ENCODE data around the gene USP17L27. TPM values are rescaled to one million over a fixed set of nuclear protein-coding genes. Genes with fewer than 3 reads are reported as not detected.
"Not testable (repeated sequence)": the region's sequence is repeated elsewhere in the genome, so short reads cannot be mapped to it uniquely, and the experiment has no call there.

Gene USP17L27
- total and polyA plus RNA-seq, 4 donors = not detected

- no peak for TF ChIP-seq REST (IDR thresholded peaks at IDR 0.05)
- TF ChIP-seq EGR1 (IDR thresholded peaks at IDR 0.05; ENCODE audit: low read depth in 2 of 2) = no peak
- TF ChIP-seq FOXA2 (IDR thresholded peaks at IDR 0.05) = no peak
- TF ChIP-seq RXRA (IDR thresholded peaks at IDR 0.05) = no peak
- TF ChIP-seq GABPA (IDR thresholded peaks at IDR 0.05 in 1 of 2, conservative IDR thresholded peaks at IDR 0.05 in 1 of 2) = no peak
Measured at GRCh38 chr4:9384126-9384525, 40.2 kb downstream of the USP17L27 start (continued).

- not testable (repeated sequence) for H3K9me3 ChIP-seq (ENCODE audit: control insufficient read depth in 4 of 4, low read length in 3 of 4); H3K4me1 ChIP-seq (ENCODE audit: control insufficient read depth in 4 of 4, insufficient read depth in 4 of 4, low read length in 3 of 4); H3K27me3 ChIP-seq (ENCODE audit: control insufficient read depth in 4 of 4, insufficient read depth in 4 of 4, low read length in 3 of 4); H3K27ac ChIP-seq (ENCODE audit: low read depth in 1 of 2, low read length in 2 of 2); H3K4me3 ChIP-seq (ENCODE audit: low read depth in 1 of 3, low read length in 3 of 3); H3K9ac ChIP-seq (ENCODE audit: low read depth in 1 of 2, low read length in 2 of 2); DNase-seq (ENCODE audit: low spot score); H3K36me3 ChIP-seq (ENCODE audit: control insufficient read depth in 4 of 4, insufficient read depth in 3 of 4, low read depth in 1 of 4, low read length in 3 of 4)
- 73% methylated on average over 2 of the region's 2 CpGs for WGBS
Measured at GRCh38 chr4:9389001-9389400, 45.1 kb downstream of the USP17L27 start.

Other genes with a start within 250 kb of the USP17L27 start
- gene FAM90A26, start 173.7 kb upstream of the USP17L27 start, total RNA-seq = not detected
- not detected for gene FAM90A26, start 173.7 kb upstream of the USP17L27 start, polyA plus RNA-seq
- gene USP17L10, start 133.5 kb upstream of the USP17L27 start, total RNA-seq = not detected
- not detected for gene USP17L10, start 133.5 kb upstream of the USP17L27 start, polyA plus RNA-seq
- not detected for gene USP17L11, start 128.7 kb upstream of the USP17L27 start, total RNA-seq
- gene USP17L11, start 128.7 kb upstream of the USP17L27 start, polyA plus RNA-seq = not detected
- not detected for gene USP17L12, start 124.0 kb upstream of the USP17L27 start, total RNA-seq
- gene USP17L12, start 124.0 kb upstream of the USP17L27 start, polyA plus RNA-seq = not detected
- gene USP17L13, start 119.3 kb upstream of the USP17L27 start, total RNA-seq = not detected
- gene USP17L13, start 119.3 kb upstream of the USP17L27 start, polyA plus RNA-seq = not detected
- not detected for gene USP17L15, start 109.8 kb upstream of the USP17L27 start, total RNA-seq
- not detected for gene USP17L15, start 109.8 kb upstream of the USP17L27 start, polyA plus RNA-seq
- not detected for gene USP17L17, start 100.3 kb upstream of the USP17L27 start, total RNA-seq
- gene USP17L17, start 100.3 kb upstream of the USP17L27 start, polyA plus RNA-seq = not detected
- not detected for gene USP17L18, start 95.5 kb upstream of the USP17L27 start, total RNA-seq
- gene USP17L18, start 95.5 kb upstream of the USP17L27 start, polyA plus RNA-seq = not detected
- not detected for gene USP17L19, start 90.8 kb upstream of the USP17L27 start, total RNA-seq
- not detected for gene USP17L19, start 90.8 kb upstream of the USP17L27 start, polyA plus RNA-seq
- gene USP17L20, start 86.0 kb upstream of the USP17L27 start, total RNA-seq = not detected
- gene USP17L20, start 86.0 kb upstream of the USP17L27 start, polyA plus RNA-seq = not detected
- not detected for gene USP17L21, start 81.3 kb upstream of the USP17L27 start, total RNA-seq
- not detected for gene USP17L21, start 81.3 kb upstream of the USP17L27 start, polyA plus RNA-seq
- gene USP17L22, start 76.5 kb upstream of the USP17L27 start, total RNA-seq = not detected
- not detected for gene USP17L22, start 76.5 kb upstream of the USP17L27 start, polyA plus RNA-seq
- gene USP17L24, start 19.0 kb upstream of the USP17L27 start, total RNA-seq = not detected
- not detected for gene USP17L24, start 19.0 kb upstream of the USP17L27 start, polyA plus RNA-seq
- gene USP17L25, start 14.2 kb upstream of the USP17L27 start, total RNA-seq = not detected
- not detected for gene USP17L25, start 14.2 kb upstream of the USP17L27 start, polyA plus RNA-seq
- not detected for gene USP17L26, start 9.5 kb upstream of the USP17L27 start, total RNA-seq
- not detected for gene USP17L26, start 9.5 kb upstream of the USP17L27 start, polyA plus RNA-seq
- gene USP17L5, start 4.7 kb upstream of the USP17L27 start, total RNA-seq = not detected
- not detected for gene USP17L5, start 4.7 kb upstream of the USP17L27 start, polyA plus RNA-seq
- not detected for gene USP17L28, start 4.7 kb downstream of the USP17L27 start, total RNA-seq
- not detected for gene USP17L28, start 4.7 kb downstream of the USP17L27 start, polyA plus RNA-seq
- gene USP17L29, start 9.5 kb downstream of the USP17L27 start, total RNA-seq = not detected
- not detected for gene USP17L29, start 9.5 kb downstream of the USP17L27 start, polyA plus RNA-seq
- gene USP17L30, start 19.0 kb downstream of the USP17L27 start, total RNA-seq = not detected
- not detected for gene USP17L30, start 19.0 kb downstream of the USP17L27 start, polyA plus RNA-seq
- gene DEFB131A, start 100.3 kb downstream of the USP17L27 start, total RNA-seq = not detected
- not detected for gene DEFB131A, start 100.3 kb downstream of the USP17L27 start, polyA plus RNA-seq

All from liver (tissue), 9 donors.